Endothelial cell of umbilical vein (primary cell): ENCODE data around the gene SLC12A4.
A peak's percentile ranks its signal among the peaks of the same experiment; 100 is the strongest.

Experiments used
- CTCF ChIP-seq, 2 donors: IDR thresholded peaks; 1 replicate in 1 of 2; 2 replicates in 1 of 2; pipeline ENCODE4 v1.5.1; 2011; ENCODE audit warnings: low read length in 2 of 2, mild to moderate bottlenecking in 2 of 2, moderate library complexity in 2 of 2, control low read depth in 1 of 2, inconsistent platforms in 1 of 2, low read depth in 1 of 2; ENCODE audit not compliant: insufficient read depth in 1 of 2; ENCODE audit errors: extremely low read depth in 1 of 2
- EZH2 ChIP-seq: IDR thresholded peaks from 2 replicates; pipeline ENCODE4 v1.6.1; 2012; ENCODE audit warnings: borderline replicate concordance, low read depth, mild to moderate bottlenecking, moderate library complexity, low read length, inconsistent platforms; ENCODE audit not compliant: severe bottlenecking
- FOS ChIP-seq: IDR thresholded peaks from 2 replicates; pipeline ENCODE4 v1.6.1; 2011; ENCODE audit warnings: mild to moderate bottlenecking, low read length, moderate library complexity, borderline replicate concordance; ENCODE audit not compliant: insufficient read depth
- GATA2 ChIP-seq: IDR thresholded peaks from 2 replicates; pipeline ENCODE4 v1.7.0; 2011; ENCODE audit warnings: low read depth, mild to moderate bottlenecking, moderate library complexity, mixed read lengths, low read length; ENCODE audit not compliant: insufficient read length, insufficient read depth
- JUN ChIP-seq: IDR thresholded peaks from 2 replicates; pipeline ENCODE4 v1.6.1; 2011; ENCODE audit warnings: borderline replicate concordance, low read depth; ENCODE audit not compliant: insufficient read length, insufficient read depth
- MAX ChIP-seq: IDR thresholded peaks from 2 replicates; pipeline ENCODE4 v1.6.1; 2011; ENCODE audit not compliant: insufficient read depth, insufficient read length
- MYC ChIP-seq: IDR thresholded peaks from one replicate; pipeline ENCODE4 v1.6.1; 2011; ENCODE audit warnings: mild to moderate bottlenecking, low read depth, low read length
- POLR2A ChIP-seq: IDR thresholded peaks from 2 replicates; pipeline ENCODE4 v1.6.1; 2012; ENCODE audit warnings: low read depth, mild to moderate bottlenecking, control low read depth, low read length
- POLR2AphosphoS5 ChIP-seq: IDR thresholded peaks from 2 replicates; pipeline ENCODE4 v1.6.1; 2012; ENCODE audit warnings: low read depth, mild to moderate bottlenecking, control low read depth, low read length, moderate library complexity; ENCODE audit not compliant: insufficient read depth

- no peak for TF ChIP-seq MAX
- no peak for TF ChIP-seq POLR2A
- no peak for TF ChIP-seq CTCF (IDR thresholded peaks at IDR 0.05; ENCODE audit: extremely low read depth in 1 of 2, insufficient read depth in 1 of 2, low read depth in 1 of 2, low read length in 2 of 2)
- TF ChIP-seq EZH2: no peak
- no peak for TF ChIP-seq FOS
- peak; percentile 5 for TF ChIP-seq POLR2AphosphoS5
- TF ChIP-seq MYC: no peak
- TF ChIP-seq JUN: no peak
- TF ChIP-seq GATA2: no peak
Observed at GRCh38 chr16:67936124-67936879, 32.1 kb downstream of the SLC12A4 start, which contains the start of gene PSMB10.
